ENCODE results near the gene INF2.

INF2 gene

GRCh38 chr14:104738375-104739019 is 49.1 kb downstream of the INF2 start:
- Histone ChIP-seq H3K79me2 (ENCODE audit: insufficient read depth, low read length) (no peaks in the 10 kb centered on the region), H3K4me1 (ENCODE audit: insufficient read depth, low read length, severe bottlenecking) (no peaks in the 10 kb centered on the region), H2AFZ (ENCODE audit: low read length) (no peak overlapping the region), H3K36me3 (ENCODE audit: insufficient read depth, low read length) (no peaks in the 10 kb centered on the region), H3K27me3 (ENCODE audit: insufficient read depth, low read length) (peaks cover 32% of the 10 kb centered on the region; the same call in 1 of the 2 replicates), H3K27ac (ENCODE audit: low read depth, low read length, poor library complexity, severe bottlenecking) (no peak overlapping the region), H3K9me2 (ENCODE audit: low read depth, low read length) (no peaks in the 10 kb centered on the region), H3K9ac (ENCODE audit: low read length) (no peak overlapping the region), H3K4me3 (ENCODE audit: low read depth, low read length, poor library complexity, severe bottlenecking) (no peak overlapping the region), H3K4me2 (ENCODE audit: low read length) (no peak overlapping the region), H4K20me1 (ENCODE audit: insufficient read depth, low read length) (no peaks in the 10 kb centered on the region), H3K9me3 (ENCODE audit: low read length) (no peaks in the 10 kb centered on the region), H3F3A (ENCODE audit: insufficient read depth, low read length) (no peaks in the 10 kb centered on the region)
- no peak for TF ChIP-seq EZH2 (IDR thresholded peaks at IDR 0.05; ENCODE audit: borderline replicate concordance, low read length)
- TF ChIP-seq CTCF (IDR thresholded peaks at IDR 0.05; ENCODE audit: low read length) = no peak

GRCh38 chr14:104739026-104739425 is 49.6 kb downstream of the INF2 start:
- H3K79me2 ChIP-seq (ENCODE audit: insufficient read depth, low read length) = no peaks in the 10 kb centered on the region
- no peak overlapping the region for H3K4me2 ChIP-seq (ENCODE audit: low read length)
- H4K20me1 ChIP-seq (ENCODE audit: insufficient read depth, low read length) = no peaks in the 10 kb centered on the region
- no peaks in the 10 kb centered on the region for H3K36me3 ChIP-seq (ENCODE audit: insufficient read depth, low read length)
- no peak overlapping the region for H3K9ac ChIP-seq (ENCODE audit: low read length)
- no peak overlapping the region for H2AFZ ChIP-seq (ENCODE audit: low read length)
- H3K4me1 ChIP-seq (ENCODE audit: insufficient read depth, low read length, severe bottlenecking) = no peaks in the 10 kb centered on the region
- no peaks in the 10 kb centered on the region for H3F3A ChIP-seq (ENCODE audit: insufficient read depth, low read length)
- no peak overlapping the region for H3K4me3 ChIP-seq (ENCODE audit: low read depth, low read length, poor library complexity, severe bottlenecking)
- H3K9me2 ChIP-seq (ENCODE audit: low read depth, low read length) = no peaks in the 10 kb centered on the region
- no peak overlapping the region for H3K27ac ChIP-seq (ENCODE audit: low read depth, low read length, poor library complexity, severe bottlenecking)
- no peak for TF ChIP-seq CTCF (IDR thresholded peaks at IDR 0.05; ENCODE audit: low read length)
- no peak for TF ChIP-seq EZH2 (IDR thresholded peaks at IDR 0.05; ENCODE audit: borderline replicate concordance, low read length)
- no peaks in the 10 kb centered on the region for H3K9me3 ChIP-seq (ENCODE audit: low read length)
- H3K27me3 ChIP-seq (ENCODE audit: insufficient read depth, low read length) = peaks cover 32% of the 10 kb centered on the region; the same call in 1 of the 2 replicates

GRCh38 chr14:104739546-104740516 is 50.4 kb downstream of the INF2 start:
- Histone ChIP-seq H3K27me3 (ENCODE audit: insufficient read depth, low read length) (peaks cover 32% of the 10 kb centered on the region; the same call in 1 of the 2 replicates), H2AFZ (ENCODE audit: low read length) (no peak overlapping the region), H3K4me2 (ENCODE audit: low read length) (no peak overlapping the region), H3K36me3 (ENCODE audit: insufficient read depth, low read length) (no peaks in the 10 kb centered on the region), H4K20me1 (ENCODE audit: insufficient read depth, low read length) (no peaks in the 10 kb centered on the region), H3K79me2 (ENCODE audit: insufficient read depth, low read length) (no peaks in the 10 kb centered on the region), H3K9ac (ENCODE audit: low read length) (no peak overlapping the region), H3K4me1 (ENCODE audit: insufficient read depth, low read length, severe bottlenecking) (no peaks in the 10 kb centered on the region), H3K4me3 (ENCODE audit: low read depth, low read length, poor library complexity, severe bottlenecking) (no peak overlapping the region), H3K9me2 (ENCODE audit: low read depth, low read length) (no peaks in the 10 kb centered on the region), H3K27ac (ENCODE audit: low read depth, low read length, poor library complexity, severe bottlenecking) (no peak overlapping the region), H3F3A (ENCODE audit: insufficient read depth, low read length) (no peaks in the 10 kb centered on the region), H3K9me3 (ENCODE audit: low read length) (no peaks in the 10 kb centered on the region)
- TF ChIP-seq CTCF (IDR thresholded peaks at IDR 0.05; ENCODE audit: low read length) = no peak
- TF ChIP-seq EZH2 (IDR thresholded peaks at IDR 0.05; ENCODE audit: borderline replicate concordance, low read length) = no peak
